H9 (cell line): Measurements from ENCODE around the gene SP2. TPM values are rescaled to one million over a fixed set of nuclear protein-coding genes. Genes with fewer than 3 reads are reported as not detected.

Experiments used
- DNase-seq: peaks from one replicate; pipeline ENCODE4 v3.0.0-alpha.2; 2017
- H2AFZ ChIP-seq: one replicate; pipeline ENCODE4 v1.6.1; 2013; ENCODE audit warnings: mild to moderate bottlenecking, low read length, control low read depth, moderate library complexity
- H2AK5ac ChIP-seq: 2 replicates; pipeline ENCODE4 v1.6.1; 2013; ENCODE audit warnings: low read length, control low read depth, mixed read lengths; ENCODE audit not compliant: insufficient read length
- H2BK120ac ChIP-seq: one replicate; pipeline ENCODE4 v1.6.1; 2013; ENCODE audit warnings: low read depth, mild to moderate bottlenecking, low read length, control low read depth, inconsistent platforms; ENCODE audit not compliant: poor library complexity, severe bottlenecking
- H2BK12ac ChIP-seq: 2 replicates; pipeline ENCODE4 v1.6.1; 2013; ENCODE audit warnings: low read length, control low read depth, mixed read lengths, low read depth; ENCODE audit not compliant: insufficient read length
- H2BK15ac ChIP-seq: 2 replicates; pipeline ENCODE4 v1.6.1; 2013; ENCODE audit warnings: low read depth, low read length, control low read depth
- H2BK20ac ChIP-seq: one replicate; pipeline ENCODE4 v1.6.1; 2013; ENCODE audit warnings: low read depth, mild to moderate bottlenecking, low read length, control low read depth, inconsistent platforms; ENCODE audit not compliant: poor library complexity, severe bottlenecking
- H2BK5ac ChIP-seq: 2 replicates; pipeline ENCODE4 v1.6.1; 2013; ENCODE audit warnings: low read length, control low read depth, mixed read lengths; ENCODE audit not compliant: insufficient read length
- H3K14ac ChIP-seq: 2 replicates; pipeline ENCODE4 v1.6.1; 2013; ENCODE audit warnings: low read length, control low read depth; ENCODE audit not compliant: insufficient read depth
- H3K18ac ChIP-seq: 2 replicates; pipeline ENCODE4 v1.6.1; 2013; ENCODE audit warnings: low read depth, mild to moderate bottlenecking, mixed read lengths, low read length, control low read depth; ENCODE audit not compliant: insufficient read length
- H3K23ac ChIP-seq: 2 replicates; pipeline ENCODE4 v1.6.1; 2013; ENCODE audit warnings: low read length, control low read depth, mixed read lengths, low read depth; ENCODE audit not compliant: insufficient read length
- H3K23me2 ChIP-seq: 2 replicates; pipeline ENCODE4 v1.6.1; 2013; ENCODE audit warnings: low read depth, mild to moderate bottlenecking, mixed read lengths, low read length, control low read depth; ENCODE audit not compliant: insufficient read length, poor library complexity, severe bottlenecking
- H3K27ac ChIP-seq: 2 replicates; pipeline ENCODE4 v1.5.1; 2013; ENCODE audit warnings: low read length, control low read depth, mixed read lengths, low read depth; ENCODE audit not compliant: insufficient read length
- H3K27me3 ChIP-seq: 2 replicates; pipeline ENCODE4 v1.6.1; 2013; ENCODE audit warnings: low read length, control low read depth, inconsistent platforms; ENCODE audit not compliant: insufficient read depth
- H3K4ac ChIP-seq: 2 replicates; pipeline ENCODE4 v1.6.1; 2013; ENCODE audit warnings: low read depth, mild to moderate bottlenecking, control low read depth, inconsistent platforms, low read length, moderate library complexity
- H3K4me1 ChIP-seq: 2 replicates; pipeline ENCODE4 v1.6.1; 2013; ENCODE audit warnings: low read length, control low read depth, inconsistent platforms; ENCODE audit not compliant: insufficient read depth
- H3K4me2 ChIP-seq: 2 replicates; pipeline ENCODE4 v1.6.1; 2013; ENCODE audit warnings: low read length, control low read depth, mixed read lengths; ENCODE audit not compliant: insufficient read length, insufficient read depth
- H3K56ac ChIP-seq: 2 replicates; pipeline ENCODE4 v1.6.1; 2013; ENCODE audit warnings: low read depth, mild to moderate bottlenecking, mixed read lengths, low read length, control low read depth; ENCODE audit not compliant: insufficient read length
- H3K79me1 ChIP-seq: 2 replicates; pipeline ENCODE4 v1.6.1; 2013; ENCODE audit warnings: low read depth, mild to moderate bottlenecking, moderate library complexity, low read length, control low read depth, inconsistent platforms; ENCODE audit not compliant: insufficient read depth, poor library complexity, severe bottlenecking
- H3K79me2 ChIP-seq: 2 replicates; pipeline ENCODE4 v1.6.1; 2013; ENCODE audit warnings: low read length, control low read depth, inconsistent platforms; ENCODE audit not compliant: insufficient read depth
- H3K9ac ChIP-seq: 2 replicates; pipeline ENCODE4 v1.6.1; 2013; ENCODE audit warnings: low read length, control low read depth, mixed read lengths; ENCODE audit not compliant: insufficient read length; ENCODE audit errors: extremely low read depth
- H3K9me3 ChIP-seq: one replicate; pipeline ENCODE4 v1.6.1; 2013; ENCODE audit warnings: low read depth, low read length, inconsistent platforms; ENCODE audit not compliant: control insufficient read depth
- H3T11ph ChIP-seq: one replicate; pipeline ENCODE4 v1.6.1; 2013; ENCODE audit warnings: mild to moderate bottlenecking, low read length, control low read depth, inconsistent platforms
- H4K20me1 ChIP-seq: one replicate; pipeline ENCODE4 v1.6.1; 2013; ENCODE audit not compliant: control insufficient read depth, insufficient read length, insufficient read depth
- H4K5ac ChIP-seq: 2 replicates; pipeline ENCODE4 v1.6.1; 2013; ENCODE audit warnings: low read depth, mild to moderate bottlenecking, mixed read lengths, low read length, control low read depth; ENCODE audit not compliant: insufficient read length
- H4K8ac ChIP-seq: replicated peaks from 2 replicates; pipeline ENCODE4 v1.6.1; 2013; ENCODE audit warnings: low read length, control low read depth, mixed read lengths, low read depth; ENCODE audit not compliant: insufficient read length
- H4K91ac ChIP-seq: 2 replicates; pipeline ENCODE4 v1.6.1; 2013; ENCODE audit warnings: low read depth, mild to moderate bottlenecking, moderate library complexity, mixed read lengths, low read length, control low read depth; ENCODE audit not compliant: insufficient read length
- H3K27ac Mint-ChIP-seq, 3 experiments: 2 replicates in 2 of 3; 3 replicates in 1 of 3; pipeline ENCODE4 v1.8.0; 2020 to 2021; ENCODE audit warnings: mixed read lengths in 3 of 3, mild to moderate bottlenecking in 1 of 3, moderate library complexity in 1 of 3
- H3K27me3 Mint-ChIP-seq: 2 replicates; pipeline ENCODE4 v1.8.0; 2021; ENCODE audit warnings: low read depth, mild to moderate bottlenecking, moderate library complexity, mixed read lengths
- H3K36me3 Mint-ChIP-seq, 3 experiments: 2 replicates in 2 of 3; 3 replicates in 1 of 3; pipeline ENCODE4 v1.8.0; 2020 to 2021; ENCODE audit warnings: low read depth in 3 of 3, mixed read lengths in 3 of 3; ENCODE audit not compliant: insufficient read depth in 1 of 3
- H3K4me1 Mint-ChIP-seq, 2 experiments: 2 replicates each; pipeline ENCODE4 v1.8.0; 2020; ENCODE audit warnings: mixed read lengths in 2 of 2
- H3K4me3 Mint-ChIP-seq, 2 experiments: 2 replicates in 1 of 2; 3 replicates in 1 of 2; pipeline ENCODE4 v1.8.0; 2020 to 2021; ENCODE audit warnings: mild to moderate bottlenecking in 2 of 2, mixed read lengths in 2 of 2, moderate library complexity in 1 of 2
- H3K9me3 Mint-ChIP-seq, 2 experiments: 2 replicates in 1 of 2; 3 replicates in 1 of 2; pipeline ENCODE4 v1.8.0; 2020; ENCODE audit warnings: mild to moderate bottlenecking in 2 of 2, mixed read lengths in 2 of 2, moderate library complexity in 1 of 2
- WGBS: extraction: QIAGEN DNeasy Blood & Tissue Kit; methylation state at CpG from one replicate; pipeline ENCODE4 v1.1.7; 2013; ENCODE audit warnings: missing lambda C conversion rate, low lambda C conversion rate, mixed read lengths; ENCODE audit not compliant: insufficient read length; ENCODE audit errors: extremely low coverage; 5-methylcytosine and 5-hydroxymethylcytosine counted together
- total RNA-seq: library from RNA; stranded (reverse); gene quantifications from 2 replicates; pipeline ENCODE4 v1.2.1, GENCODE V29; 2021
- TF ChIP-seq, protein P1 (sequence below): fragments of 200-600 bp; sonication (generic); conservative IDR thresholded peaks from 3 replicates; pipeline ENCODE4 v1.8.0; 2021; ENCODE audit warnings: antibody characterized with exemption, mild to moderate bottlenecking

Gene SP2
- total RNA-seq, 1 experiment from 2014 or later, result 19.3 TPM

DNA sequence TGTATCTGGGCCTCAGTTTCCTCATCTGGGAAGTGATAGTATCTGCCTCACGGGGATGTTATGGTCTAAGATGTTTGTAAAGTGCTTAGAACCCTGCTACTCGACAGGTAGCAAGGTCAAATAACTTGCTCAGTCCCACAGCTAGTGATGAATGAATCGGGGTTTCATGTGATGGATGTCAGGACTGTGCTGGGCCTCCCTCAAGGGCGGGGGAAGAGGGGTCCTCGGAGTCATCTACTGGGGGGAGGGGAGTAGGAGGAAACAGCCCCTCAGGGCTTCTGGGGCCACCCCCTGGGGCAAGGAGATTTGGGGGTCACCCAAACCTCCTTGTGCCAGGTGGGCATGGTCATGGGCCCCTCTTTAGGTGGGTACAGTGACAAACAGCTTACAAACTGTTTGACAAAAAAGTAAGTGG lies 46.1 kb downstream of the SP2 start:
- H3K79me1 ChIP-seq, result no peaks in the 10 kb centered on the region
- H2AFZ ChIP-seq, result no peak overlapping the region
- H3K4me1 Mint-ChIP-seq, result peaks cover 7 to 13% of the 10 kb centered on the region in 2 experiments
- H2BK20ac ChIP-seq, result no peak overlapping the region
- H4K20me1 ChIP-seq, result no peaks in the 10 kb centered on the region
- TF ChIP-seq, protein P1, sequence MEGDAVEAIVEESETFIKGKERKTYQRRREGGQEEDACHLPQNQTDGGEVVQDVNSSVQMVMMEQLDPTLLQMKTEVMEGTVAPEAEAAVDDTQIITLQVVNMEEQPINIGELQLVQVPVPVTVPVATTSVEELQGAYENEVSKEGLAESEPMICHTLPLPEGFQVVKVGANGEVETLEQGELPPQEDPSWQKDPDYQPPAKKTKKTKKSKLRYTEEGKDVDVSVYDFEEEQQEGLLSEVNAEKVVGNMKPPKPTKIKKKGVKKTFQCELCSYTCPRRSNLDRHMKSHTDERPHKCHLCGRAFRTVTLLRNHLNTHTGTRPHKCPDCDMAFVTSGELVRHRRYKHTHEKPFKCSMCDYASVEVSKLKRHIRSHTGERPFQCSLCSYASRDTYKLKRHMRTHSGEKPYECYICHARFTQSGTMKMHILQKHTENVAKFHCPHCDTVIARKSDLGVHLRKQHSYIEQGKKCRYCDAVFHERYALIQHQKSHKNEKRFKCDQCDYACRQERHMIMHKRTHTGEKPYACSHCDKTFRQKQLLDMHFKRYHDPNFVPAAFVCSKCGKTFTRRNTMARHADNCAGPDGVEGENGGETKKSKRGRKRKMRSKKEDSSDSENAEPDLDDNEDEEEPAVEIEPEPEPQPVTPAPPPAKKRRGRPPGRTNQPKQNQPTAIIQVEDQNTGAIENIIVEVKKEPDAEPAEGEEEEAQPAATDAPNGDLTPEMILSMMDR, result no peak
- peaks cover 34% of the 10 kb centered on the region for H3K27me3 Mint-ChIP-seq
- H3K27ac Mint-ChIP-seq, result no peak overlapping the region
- H2BK5ac ChIP-seq, result no peak overlapping the region
- H4K8ac ChIP-seq, result no peak overlapping the region
- no peak overlapping the region for H4K5ac ChIP-seq
- no peak overlapping the region for H3K56ac ChIP-seq
- H2BK120ac ChIP-seq, result no peak overlapping the region
- peak overlapping the region; percentile 55 to 83 for H3K4me3 Mint-ChIP-seq
- no peak overlapping the region for H2AK5ac ChIP-seq
- no peak overlapping the region for H2BK12ac ChIP-seq
- DNase-seq, result no peak
- no peak overlapping the region for H3K4ac ChIP-seq
- peaks cover 9% of the 10 kb centered on the region for H3K23me2 ChIP-seq
- H3K9ac ChIP-seq, result peak overlapping the region; percentile 41
- no peak overlapping the region for H3K27ac ChIP-seq
- no peak overlapping the region for H3K23ac ChIP-seq
- no peak overlapping the region for H3K18ac ChIP-seq
- peaks cover 2% of the 10 kb centered on the region; the same call in 1 of the 2 replicates for H3K27me3 ChIP-seq
- WGBS, result no CpG with 5 or more reads among the region's 5 CpGs
- no peak overlapping the region for H4K91ac ChIP-seq
- H2BK15ac ChIP-seq, result no peak overlapping the region
- H3K4me2 ChIP-seq, result peak overlapping the region; percentile 98
- H3T11ph ChIP-seq, result no peak overlapping the region
- no peaks in the 10 kb centered on the region; a peak in 3 of 5 replicates for H3K9me3 Mint-ChIP-seq
- H3K36me3 Mint-ChIP-seq, result peaks cover 0 to 3% (median 0%) of the 10 kb centered on the region in 3 experiments; a peak in 3 of 7 replicates
- no peaks in the 10 kb centered on the region for H3K79me2 ChIP-seq
- H3K14ac ChIP-seq, result no peak overlapping the region
- H3K4me1 ChIP-seq, result no peaks in the 10 kb centered on the region
- H3K9me3 ChIP-seq, result no peaks in the 10 kb centered on the region
